HG03521 (cell line): ENCODE measurements around the gene SAXO1.
"Not testable (repeated sequence)": the region's sequence is repeated elsewhere in the genome, so short reads cannot be mapped to it uniquely, and the experiment has no call there.

Source experiments
- ATAC-seq: cut with Tn5 transposase; IDR thresholded peaks from one replicate; pipeline ENCODE4 v1.9.1; 2021; ENCODE audit warnings: mild to moderate bottlenecking, moderate library complexity; ENCODE audit not compliant: unreplicated experiment

The SAXO1 gene, protein sequence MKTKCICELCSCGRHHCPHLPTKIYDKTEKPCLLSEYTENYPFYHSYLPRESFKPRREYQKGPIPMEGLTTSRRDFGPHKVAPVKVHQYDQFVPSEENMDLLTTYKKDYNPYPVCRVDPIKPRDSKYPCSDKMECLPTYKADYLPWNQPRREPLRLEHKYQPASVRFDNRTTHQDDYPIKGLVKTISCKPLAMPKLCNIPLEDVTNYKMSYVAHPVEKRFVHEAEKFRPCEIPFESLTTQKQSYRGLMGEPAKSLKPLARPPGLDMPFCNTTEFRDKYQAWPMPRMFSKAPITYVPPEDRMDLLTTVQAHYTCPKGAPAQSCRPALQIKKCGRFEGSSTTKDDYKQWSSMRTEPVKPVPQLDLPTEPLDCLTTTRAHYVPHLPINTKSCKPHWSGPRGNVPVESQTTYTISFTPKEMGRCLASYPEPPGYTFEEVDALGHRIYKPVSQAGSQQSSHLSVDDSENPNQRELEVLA

GRCh38 chr9:19033015-19033414 is at the start of gene SAXO1:
Gene SAXO1 (minus strand): TSS chr9:19033209. CDS start chr9:19032908, 301 bp downstream.
- ATAC-seq = no peak

DNA sequence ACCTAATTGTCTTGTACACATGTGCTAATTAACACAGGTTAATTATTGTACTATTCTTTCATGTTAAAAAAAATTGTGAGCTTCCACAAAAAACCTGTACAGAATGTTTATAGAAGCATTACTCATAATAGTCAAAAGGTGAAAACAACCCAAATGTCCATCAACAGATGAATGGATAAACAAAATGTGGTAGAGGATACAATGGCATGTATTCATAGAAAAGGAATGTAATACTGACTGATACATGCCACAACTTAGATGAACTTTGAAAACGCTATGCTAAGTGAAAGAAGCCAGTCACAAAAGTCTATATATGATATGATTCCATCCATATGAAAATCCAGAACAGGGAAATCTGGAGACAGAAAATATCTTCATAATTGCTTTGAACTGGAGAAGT is 41.8 kb upstream of the SAXO1 start:
- no peak for ATAC-seq

DNA sequence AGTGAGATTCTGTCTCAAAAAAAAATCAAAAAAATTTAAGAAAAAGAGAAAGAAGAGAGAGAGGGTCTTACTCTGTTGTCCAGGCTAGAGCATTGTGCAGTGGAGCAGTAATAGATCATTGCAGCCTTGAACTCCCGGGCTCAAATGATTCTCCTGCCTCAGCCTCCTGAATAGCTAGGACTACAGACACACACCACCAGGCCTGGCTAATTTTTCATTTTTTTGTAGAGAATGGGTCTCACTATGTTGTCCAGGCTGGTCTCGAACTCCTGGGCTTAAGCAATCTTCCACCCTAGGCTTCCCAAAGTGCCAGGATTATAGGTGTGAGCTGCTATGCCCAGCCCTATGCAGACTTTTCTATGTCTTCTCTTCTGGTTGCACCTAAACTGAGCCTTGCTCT is 41.2 kb upstream of the SAXO1 start:
- ATAC-seq = no peak

- ATAC-seq = no peak
These were observed 24.0 kb upstream of the SAXO1 start for GRCh38 chr9:19057033-19057432.

GRCh38 chr9:19050637-19051591 is 17.9 kb upstream of the SAXO1 start:
- no peak for ATAC-seq

GRCh38 chr9:19049917-19050636 is 17.1 kb upstream of the SAXO1 start:
- ATAC-seq = no peak

GRCh38 chr9:19048966-19049916 is 16.2 kb upstream of the SAXO1 start, which contains the start of gene RRAGA:
Gene RRAGA (plus strand): TSS chr9:19049427. CDS start chr9:19049660, 233 bp downstream.
- peak; percentile 91 for ATAC-seq

DNA sequence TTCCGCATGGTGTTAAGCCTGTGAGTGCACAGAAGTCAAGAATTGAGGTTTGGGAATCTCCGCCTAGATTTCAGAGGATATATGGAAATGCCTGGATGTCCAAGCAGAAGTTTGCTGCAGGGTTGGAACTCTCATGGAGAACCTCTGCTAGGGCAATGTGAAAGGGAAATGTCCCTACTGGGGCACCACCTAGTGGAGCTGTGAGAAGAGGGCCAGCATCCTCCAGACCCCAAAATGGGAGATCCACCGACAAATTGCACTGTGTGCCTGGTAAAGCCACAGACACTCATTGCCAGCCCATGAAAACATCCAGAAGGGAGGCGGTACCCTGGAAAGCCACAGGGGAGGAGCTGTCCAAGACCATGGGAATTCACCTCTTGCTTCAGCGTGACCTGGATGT is 3.6 kb upstream of the SAXO1 start:
- ATAC-seq = no peak

DNA sequence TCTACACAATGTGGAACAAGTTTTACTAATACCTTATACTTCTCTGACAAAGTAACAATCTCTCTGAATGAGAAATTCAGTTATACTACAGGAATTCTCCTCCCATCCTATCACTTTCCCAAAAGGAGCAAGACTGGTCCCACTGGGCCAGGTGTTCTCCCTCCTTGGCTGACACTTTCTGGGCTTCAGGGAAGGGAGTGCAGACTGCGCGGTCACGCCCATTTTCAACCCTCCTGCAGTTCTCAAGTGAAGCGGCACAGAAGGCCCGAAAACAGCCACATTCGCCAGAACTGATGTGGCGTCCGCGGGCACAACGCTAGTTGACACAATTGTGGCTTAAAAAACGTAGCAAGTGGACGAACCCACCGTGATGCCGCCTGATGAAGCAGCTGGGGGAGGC is 603 bp downstream of the SAXO1 start:
- ATAC-seq = no peak

- ATAC-seq = peak; percentile 45
These were observed 2.1 kb downstream of the SAXO1 start for GRCh38 chr9:19030899-19031298.

DNA sequence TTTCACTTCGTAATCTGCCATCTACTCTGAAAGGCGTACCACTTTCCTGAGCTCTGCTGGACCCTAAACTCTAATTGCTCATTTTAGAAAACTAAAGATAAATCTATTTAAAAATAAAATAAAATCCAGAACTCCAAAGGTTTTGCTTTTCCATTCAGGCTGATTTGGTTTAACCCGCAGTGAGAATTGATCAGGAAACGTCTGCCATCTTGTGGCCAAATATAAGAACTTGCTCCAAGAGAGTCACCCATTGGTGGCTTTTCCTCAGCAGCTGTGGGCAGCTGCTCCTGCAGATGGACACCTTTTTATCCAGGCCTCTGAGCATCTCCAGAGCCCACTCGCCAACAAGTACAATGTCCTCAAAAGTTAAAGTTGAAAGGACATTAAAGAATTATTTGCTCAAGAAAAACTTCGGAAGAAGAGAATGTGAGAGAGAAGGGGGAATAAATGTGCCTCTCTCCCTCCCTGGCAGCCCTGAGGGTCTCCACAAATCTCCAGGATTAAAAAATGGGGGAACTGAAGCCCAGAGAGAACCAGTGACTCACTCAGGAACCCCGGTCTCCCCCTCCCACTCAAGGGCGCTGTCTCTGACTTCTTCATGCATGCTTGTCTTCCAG is 4.1 kb downstream of the SAXO1 start:
- peak; percentile 51 for ATAC-seq

- ATAC-seq = no peak
These were observed 5.2 kb downstream of the SAXO1 start for GRCh38 chr9:19027825-19028224.

GRCh38 chr9:19026375-19026774 is 6.6 kb downstream of the SAXO1 start:
- no peak for ATAC-seq

DNA sequence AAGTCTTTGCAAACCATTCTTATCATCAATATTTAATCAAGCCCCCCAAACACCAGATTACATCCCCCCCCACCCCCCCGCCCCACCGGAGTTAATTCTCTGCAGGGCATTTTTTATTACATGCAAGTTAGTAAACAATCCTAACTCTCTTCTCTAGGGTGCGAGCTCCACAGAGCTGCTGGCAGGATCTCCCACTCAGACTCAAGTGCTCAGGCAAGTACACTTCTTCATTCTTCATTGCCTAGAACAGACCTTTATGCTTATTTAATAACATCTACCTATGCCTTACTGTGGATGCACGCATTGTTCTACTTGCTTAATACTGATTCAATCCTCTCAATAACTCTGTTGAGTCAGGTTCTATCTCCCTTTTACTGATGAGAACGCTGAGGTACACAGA is 9.9 kb downstream of the SAXO1 start:
- no peak for ATAC-seq

DNA sequence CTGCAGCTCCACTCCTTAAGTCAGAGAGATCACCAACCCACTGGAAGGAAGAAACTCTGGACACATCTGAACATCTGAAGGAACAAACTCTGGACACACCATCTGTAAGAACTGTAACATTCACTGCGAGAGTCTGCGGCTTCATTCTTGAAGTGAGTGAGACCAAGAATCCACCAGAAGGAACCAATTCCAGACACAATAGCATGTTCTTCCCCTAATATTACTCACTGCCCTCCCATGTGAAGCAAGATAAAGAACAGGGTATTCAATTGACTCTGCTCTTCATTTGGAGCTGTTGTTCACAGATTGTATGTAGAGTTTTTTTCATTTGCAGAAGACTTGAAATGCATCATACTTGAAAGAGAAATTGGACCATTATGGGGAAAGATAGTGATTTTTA is 10.8 kb downstream of the SAXO1 start:
- no peak for ATAC-seq

GRCh38 chr9:19021649-19022048 is 11.4 kb downstream of the SAXO1 start:
- not testable (repeated sequence) for ATAC-seq

DNA sequence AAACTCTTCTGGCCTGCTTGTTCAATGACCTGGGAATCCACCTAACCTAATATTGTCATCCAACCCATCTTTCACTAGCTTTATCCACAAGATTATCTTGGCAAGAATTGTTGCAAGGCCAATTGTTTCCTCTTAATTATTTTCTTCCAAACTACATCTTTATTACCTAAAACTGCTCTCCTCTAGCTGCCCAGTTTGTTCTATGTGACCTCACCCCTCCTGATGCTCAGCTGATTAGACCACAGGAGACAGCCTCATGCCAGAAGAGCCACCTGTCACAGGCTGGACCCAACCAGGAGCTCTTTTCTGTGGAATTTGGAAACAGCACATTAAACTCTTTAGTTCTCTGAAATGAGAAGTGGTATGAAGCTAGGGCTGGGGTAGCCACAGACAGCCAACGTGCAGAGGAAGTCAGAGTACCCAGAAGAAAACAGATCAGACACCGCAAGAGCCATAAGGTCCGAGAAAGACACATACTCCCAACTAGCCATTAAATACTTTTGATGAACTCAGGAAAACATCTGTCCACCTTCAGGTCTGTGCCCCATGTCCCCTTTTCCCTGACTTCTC is 12.0 kb downstream of the SAXO1 start:
- ATAC-seq = no peak

GRCh38 chr9:19018201-19018600 is 14.8 kb downstream of the SAXO1 start:
- no peak for ATAC-seq

DNA sequence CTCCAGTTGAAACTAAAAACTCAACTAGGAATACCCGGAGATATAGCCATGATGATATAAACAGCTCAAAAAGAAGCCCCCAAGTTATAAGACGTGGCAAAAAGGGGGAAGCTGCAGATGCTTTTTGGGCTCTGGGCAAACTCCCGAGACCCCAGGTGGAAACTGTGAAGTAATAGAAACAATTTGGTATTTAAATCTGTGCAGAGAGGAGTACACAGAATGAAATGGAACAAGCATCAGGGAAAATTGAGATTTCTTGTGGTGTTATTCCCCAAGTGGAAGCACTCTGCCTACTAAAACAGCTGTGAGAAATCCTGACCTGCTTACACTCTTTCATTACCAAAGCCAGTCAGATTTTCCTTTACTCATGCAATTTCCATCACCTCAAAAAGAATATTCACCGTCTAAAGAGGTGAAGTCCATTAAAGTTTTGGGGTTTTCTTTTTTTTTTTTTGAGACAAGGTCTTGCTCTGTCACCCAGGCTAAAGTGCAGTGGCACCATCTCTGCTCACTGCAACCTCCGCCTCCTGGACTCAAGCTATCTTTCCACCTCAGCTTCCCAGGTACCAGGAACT is 23.5 kb downstream of the SAXO1 start:
- no peak for ATAC-seq
